Fibroblast of skin of abdomen (primary cell): Measurements from ENCODE around the gene SIRPD.
"Not testable (repeated sequence)": the region's sequence is repeated elsewhere in the genome, so short reads cannot be mapped to it uniquely, and the experiment has no call there.

Experiments used
- DNase-seq: peaks from one replicate; pipeline ENCODE4 v3.0.0-alpha.2; 2013

SIRPD gene

GRCh38 chr20:1536893-1537730 lies 20.4 kb downstream of the SIRPD start:
- no peak for DNase-seq

- no peak for DNase-seq
These were observed 21.9 kb downstream of the SIRPD start for GRCh38 chr20:1535420-1536175.

- no peak for DNase-seq
These were observed 23.0 kb downstream of the SIRPD start for GRCh38 chr20:1534526-1534925.

- DNase-seq: no peak
These were observed 24.4 kb downstream of the SIRPD start for GRCh38 chr20:1533059-1533458.

GRCh38 chr20:1528811-1529210 lies 28.7 kb downstream of the SIRPD start:
- DNase-seq: peak; percentile 4

- no peak for DNase-seq
These were observed 29.6 kb downstream of the SIRPD start for GRCh38 chr20:1527923-1528322.

- no peak for DNase-seq
These were observed 30.6 kb downstream of the SIRPD start for GRCh38 chr20:1526896-1527295.

- no peak for DNase-seq
These were observed 31.2 kb downstream of the SIRPD start for GRCh38 chr20:1526310-1526709.

- DNase-seq: peak; percentile 2
These were observed 33.5 kb downstream of the SIRPD start for GRCh38 chr20:1524004-1524403.

- no peak for DNase-seq
These were observed 40.5 kb downstream of the SIRPD start for GRCh38 chr20:1517010-1517409.

- no peak for DNase-seq
These were observed 43.7 kb downstream of the SIRPD start for GRCh38 chr20:1513801-1514200.

GRCh38 chr20:1509237-1509636 lies 48.3 kb downstream of the SIRPD start:
- DNase-seq: peak; percentile 9

GRCh38 chr20:1508574-1508973 lies 48.9 kb downstream of the SIRPD start:
- DNase-seq: no peak

- DNase-seq: no peak
These were observed 50.2 kb downstream of the SIRPD start for GRCh38 chr20:1507276-1507675.

- no peak for DNase-seq
These were observed 51.6 kb downstream of the SIRPD start for GRCh38 chr20:1505871-1506270.

- DNase-seq: no peak
These were observed 52.1 kb downstream of the SIRPD start for GRCh38 chr20:1505361-1505760.

GRCh38 chr20:1503564-1504227 lies 53.8 kb downstream of the SIRPD start:
- DNase-seq: peak; percentile 83

GRCh38 chr20:1500496-1500895 lies 57.0 kb downstream of the SIRPD start:
- DNase-seq: no peak

GRCh38 chr20:1499528-1500420 lies 57.7 kb downstream of the SIRPD start:
- DNase-seq: no peak

- not testable (repeated sequence) for DNase-seq
These were observed 60.1 kb downstream of the SIRPD start for GRCh38 chr20:1497371-1497770.

GRCh38 chr20:1496930-1497329 lies 60.6 kb downstream of the SIRPD start:
- DNase-seq: no peak

GRCh38 chr20:1494436-1494835 lies 63.1 kb downstream of the SIRPD start:
- DNase-seq: no peak
